HepG2 (cell line): ENCODE results near the gene HEY2. TPM values are rescaled to one million over a fixed set of nuclear protein-coding genes. Genes with fewer than 3 reads are reported as not detected.
A peak's percentile ranks its signal among the peaks of the same experiment; 100 is the strongest.

Source experiments
- ATAC-seq: fragments of 200-7000 bp; cut with Tn5 transposase; 3 replicates; pipeline ENCODE4 v1.9.1; 2020; ENCODE audit warnings: mild to moderate bottlenecking, moderate library complexity
- BruUV-seq: library from RNA; stranded (reverse); fragments of 400-500 nt; replicated peaks from 2 replicates; lab custom pipeline; 2021; lab: Mats Ljungman, UMichigan
- CTCF ChIA-PET: fragments of 300-600 bp; formaldehyde crosslinking; extraction: SDS; loops from one replicate; lab custom pipeline; 2021; ENCODE audit warnings: low total read pairs, inconsistent platforms, low intra/inter-chr PET ratio; lab: Yijun Ruan, JAX
- POLR2A ChIA-PET: fragments of 350-600 bp; sonication (Branson Sonifier 250); formaldehyde crosslinking; loops from one replicate; lab custom pipeline; 2020; ENCODE audit warnings: antibody characterized with exemption, inconsistent platforms; lab: Yijun Ruan, JAX
- DNase-seq: peaks from one replicate; pipeline ENCODE4 v3.0.0-alpha.2; 2015; ENCODE audit warnings: low spot score
- FAIRE-seq: peaks from 3 replicates; lab custom pipeline; 2011; peaks lifted over from hg19 to GRCh38; lab: Jason Lieb, UNC
- H2AFZ ChIP-seq: one replicate; pipeline ENCODE4 v1.6.1; 2011; ENCODE audit warnings: low read length, inconsistent platforms
- H3K27ac ChIP-seq: fragments of 300-600 bp; 3 replicates; pipeline ENCODE4 v1.8.0; 2011; ENCODE audit warnings: mixed run types, mild to moderate bottlenecking, mixed read lengths, low read length, inconsistent platforms; ENCODE audit not compliant: insufficient read depth; ENCODE audit errors: extremely low read length
- H3K27me3 ChIP-seq, 2 experiments: fragments of 200-600 bp in 1 of 2; 2 replicates in 1 of 2; 3 replicates in 1 of 2; pipeline versions ENCODE4 v1.6.0 to v1.8.0; 2011; ENCODE audit warnings: low read length in 2 of 2, mild to moderate bottlenecking in 2 of 2, moderate library complexity in 2 of 2, inconsistent platforms in 1 of 2; ENCODE audit not compliant: insufficient read depth in 2 of 2, control insufficient read depth in 1 of 2
- H3K36me3 ChIP-seq, 2 experiments: fragments of 200-600 bp in 1 of 2; replicated peaks in 1 of 2; 2 replicates in 1 of 2; 3 replicates in 1 of 2; pipeline versions ENCODE4 v1.5.1 to v1.8.0; 2011; ENCODE audit warnings: low read length in 2 of 2, inconsistent platforms in 1 of 2; ENCODE audit not compliant: insufficient read depth in 2 of 2, control insufficient read depth in 1 of 2
- H3K4me1 ChIP-seq: 2 replicates; pipeline ENCODE4 v1.5.1; 2012; ENCODE audit warnings: low read length, inconsistent platforms; ENCODE audit not compliant: insufficient read depth
- H3K4me2 ChIP-seq: 2 replicates; pipeline ENCODE4 v1.6.0; 2011; ENCODE audit warnings: low read depth, low read length, inconsistent platforms
- H3K4me3 ChIP-seq, 3 experiments: fragments of 200-600 bp in 1 of 3; sonication (generic), shearing (Covaris generic) in 1 of 3; replicated peaks in 1 of 3; 2 replicates each; pipeline ENCODE4 v1.5.1; 2011 to 2016; ENCODE audit warnings: low read length in 3 of 3, inconsistent platforms in 2 of 3, low read depth in 2 of 3, mild to moderate bottlenecking in 2 of 3, control low read depth in 1 of 3, mixed read lengths in 1 of 3; ENCODE audit not compliant: insufficient read depth in 1 of 3
- H3K79me2 ChIP-seq: one replicate; pipeline ENCODE4 v1.6.1; 2011; ENCODE audit warnings: low read length, inconsistent platforms; ENCODE audit not compliant: insufficient read depth
- H3K9ac ChIP-seq: 2 replicates; pipeline ENCODE4 v1.6.0; 2011; ENCODE audit warnings: mild to moderate bottlenecking, low read depth, low read length, inconsistent platforms; ENCODE audit not compliant: insufficient read depth
- H3K9me3 ChIP-seq: 2 replicates; pipeline ENCODE4 v1.5.1; 2012; ENCODE audit warnings: mild to moderate bottlenecking, low read length
- H4K20me1 ChIP-seq: 2 replicates; pipeline ENCODE4 v1.6.0; 2011; ENCODE audit warnings: inconsistent platforms, mild to moderate bottlenecking, low read length, moderate library complexity; ENCODE audit not compliant: insufficient read depth
- CHD2 ChIP-seq: IDR thresholded peaks from 2 replicates; pipeline ENCODE4 v1.6.1; 2011; ENCODE audit warnings: low read depth, low read length, improper control_type of control experiment
- CREM ChIP-seq, 2 experiments: sonication (generic) in 1 of 2; formaldehyde crosslinking in 1 of 2; IDR thresholded peaks; 2 replicates each; pipeline versions ENCODE4 v1.4.0 to v1.6.1; 2016 to 2020; ENCODE audit warnings: antibody characterized with exemption in 1 of 2, mild to moderate bottlenecking in 1 of 2, missing genetic modification reagents in 1 of 2
- HCFC1 ChIP-seq: fragments of 150-350 bp; IDR thresholded peaks from 2 replicates; pipeline ENCODE4 v1.6.1; 2014; ENCODE audit warnings: low read depth, low read length
- NFE2L1 ChIP-seq: sonication (generic); formaldehyde crosslinking; IDR thresholded peaks from 2 replicates; pipeline ENCODE4 v1.4.0; 2020; ENCODE audit warnings: missing genetic modification reagents, mild to moderate bottlenecking, borderline replicate concordance
- NR2F6 ChIP-seq, 2 experiments: IDR thresholded peaks; 2 replicates each; pipeline ENCODE4 v1.6.1; 2016; ENCODE audit warnings: antibody characterized with exemption in 1 of 2, mild to moderate bottlenecking in 1 of 2
- ZKSCAN1 ChIP-seq: fragments of 150-350 bp; IDR thresholded peaks from 2 replicates; pipeline ENCODE4 v1.6.1; 2014; ENCODE audit warnings: low read length
- ZNF44 ChIP-seq: sonication (generic); formaldehyde crosslinking; IDR thresholded peaks from 2 replicates; pipeline ENCODE4 v1.5.1; 2020; ENCODE audit warnings: mild to moderate bottlenecking, missing genetic modification reagents
- ZNF883 ChIP-seq: sonication (generic); formaldehyde crosslinking; IDR thresholded peaks from 2 replicates; pipeline ENCODE4 v1.5.1; 2020; ENCODE audit warnings: mild to moderate bottlenecking, missing genetic modification reagents; ENCODE audit errors: not compliant biosample characterization
- WGBS: methylation state at CpG from one replicate; pipeline ENCODE4 v1.1.6; 2017; ENCODE audit warnings: low lambda C conversion rate; 5-methylcytosine and 5-hydroxymethylcytosine counted together
- in situ Hi-C: cut with HindIII; loops from 2 replicates; pipeline ENCODE4 v1.10.0; 2017; ENCODE audit warnings: low pct_unique_long_range_greater_than_20kb; ENCODE audit not compliant: extremely low pct_ligation_motif_present
- intact Hi-C: fragments of 100-400 bp; cut with micrococcal nuclease; formaldehyde crosslinking; loops from one replicate; pipeline ENCODE4 v1.10.0; 2022; ENCODE audit not compliant: unreplicated experiment
- polyA plus RNA-seq, 8 experiments: library from polyadenylated mRNA; depleted of rRNA in 3 of 8; stranded (reverse) in 7 of 8; unstranded in 1 of 8; fragments of >200 nt; fragmentation: Illumina TruSeq in 4 of 8; extraction: Trizol in 4 of 8; gene quantifications; 2 replicates each; pipeline versions ENCODE4 v1.2.1 to v1.2.3, GENCODE V29; 2011 to 2016; ENCODE audit warnings: low read depth in 4 of 8, missing spikeins in 1 of 8, mixed read lengths in 1 of 8; ENCODE audit not compliant: insufficient read depth in 1 of 8
- total RNA-seq, 5 experiments: library from RNA; depleted of rRNA; stranded (reverse); fragments of >200 nt; fragmentation: Illumina TruSeq; extraction: Trizol; gene quantifications; 2 replicates each; pipeline ENCODE4 v1.2.3, GENCODE V29; 2016; ENCODE audit warnings: low read depth in 1 of 5
- TF ChIP-seq, protein P1 (sequence below): sonication (generic); formaldehyde crosslinking; IDR thresholded peaks from 2 replicates; pipeline ENCODE4 v1.4.0; 2020; ENCODE audit warnings: low read depth, mild to moderate bottlenecking, missing genetic modification reagents

HEY2 gene
- total and polyA plus RNA-seq, 2 of the 13 experiments (the other 11 are each of a cell fraction or from before 2014, with no cell fraction given), result 0.04 TPM

DNA sequence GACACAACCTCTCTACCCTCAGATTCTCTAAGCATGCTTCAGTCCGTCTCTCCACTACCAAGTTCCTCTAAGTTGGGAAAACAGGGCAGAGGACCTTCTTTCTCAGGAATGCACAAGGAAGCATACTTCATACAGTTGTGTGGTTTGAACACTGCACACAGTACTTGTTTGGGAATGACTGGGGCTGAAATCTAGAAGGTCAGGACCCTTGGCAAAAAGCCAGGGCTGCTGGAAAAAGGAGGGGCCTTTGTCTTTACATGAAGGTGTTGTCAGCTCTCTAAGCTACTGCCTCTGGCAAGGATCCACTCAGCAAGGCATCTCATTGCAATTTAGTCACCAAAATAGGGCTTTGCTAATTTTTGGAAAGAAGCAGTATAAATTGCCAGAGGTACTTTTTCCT is 20.7 kb upstream of the HEY2 start:
- DNase-seq (no peak), FAIRE-seq (no peak)
- no TSS peak for BruUV-seq

DNA sequence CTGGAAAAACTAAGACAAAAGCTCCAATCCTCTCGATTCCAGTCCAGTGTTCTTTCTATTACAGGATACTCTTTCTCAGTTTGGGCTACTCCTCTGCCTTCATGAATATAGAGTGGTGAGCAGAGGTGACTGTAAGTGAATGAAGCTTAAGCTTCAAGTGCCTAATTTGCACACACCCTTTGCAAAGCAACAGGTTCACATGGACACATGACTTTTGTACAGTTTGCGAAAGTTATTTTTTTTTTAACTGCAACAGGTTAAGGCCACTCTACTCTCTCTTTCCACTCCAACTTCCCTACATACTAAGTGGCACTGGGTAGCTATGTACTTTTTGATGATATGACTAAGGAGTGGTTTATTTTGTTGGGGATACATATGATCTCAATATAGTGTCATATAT is 19.4 kb upstream of the HEY2 start:
- no peak overlapping the region for H3K4me2 ChIP-seq
- no peak for ATAC-seq
- no peaks in the 10 kb centered on the region for H3K79me2 ChIP-seq
- H3K9me3 ChIP-seq, result no peaks in the 10 kb centered on the region
- no peak for TF ChIP-seq ZNF883
- no peak for TF ChIP-seq ZKSCAN1
- no peak for TF ChIP-seq CHD2
- no peak for TF ChIP-seq NFE2L1 (CRISPR knock-in tag)
- no peak for TF ChIP-seq CREM (IDR thresholded peaks at IDR 0.05)
- TF ChIP-seq CREM (CRISPR knock-in tag; IDR thresholded peaks at IDR 0.05), result no peak
- TF ChIP-seq ZNF44 (CRISPR knock-in tag), result no peak
- TF ChIP-seq HCFC1, result no peak
- BruUV-seq, result no TSS peak
- FAIRE-seq, result no peak
- intact Hi-C loops (no loop called here), in situ Hi-C loops (no loop called here)
- H3K4me3 ChIP-seq, result no peak overlapping the region
- WGBS, result 46% methylated on average over 2 of the region's 2 CpGs
- H3K36me3 ChIP-seq, result no peaks in the 10 kb centered on the region
- ChIA-PET POLR2A (no interaction called here), CTCF (no interaction called here)
- no peak overlapping the region for H2AFZ ChIP-seq
- H3K9ac ChIP-seq, result no peak overlapping the region
- no peak for DNase-seq
- H3K27ac ChIP-seq, result no peak overlapping the region
- H3K27me3 ChIP-seq, result 0 out of 5 replicates have a peak, but pooled peaks cover 0 to 5% of the 10 kb centered on the region in 2 experiments
- H4K20me1 ChIP-seq, result no peaks in the 10 kb centered on the region
- no peaks in the 10 kb centered on the region for H3K4me1 ChIP-seq

More for the DNA sequence above, 20.7 kb upstream of the HEY2 start:
- in situ Hi-C loops (no loop called here), intact Hi-C loops (no loop called here)
- 0 out of 2 replicates have a peak, but pooled peaks have one; percentile 26 for TF ChIP-seq NR2F6 (IDR thresholded peaks at IDR 0.05)
- no peak for TF ChIP-seq NR2F6 (CRISPR knock-in tag; IDR thresholded peaks at IDR 0.05)
- TF ChIP-seq, protein P1, sequence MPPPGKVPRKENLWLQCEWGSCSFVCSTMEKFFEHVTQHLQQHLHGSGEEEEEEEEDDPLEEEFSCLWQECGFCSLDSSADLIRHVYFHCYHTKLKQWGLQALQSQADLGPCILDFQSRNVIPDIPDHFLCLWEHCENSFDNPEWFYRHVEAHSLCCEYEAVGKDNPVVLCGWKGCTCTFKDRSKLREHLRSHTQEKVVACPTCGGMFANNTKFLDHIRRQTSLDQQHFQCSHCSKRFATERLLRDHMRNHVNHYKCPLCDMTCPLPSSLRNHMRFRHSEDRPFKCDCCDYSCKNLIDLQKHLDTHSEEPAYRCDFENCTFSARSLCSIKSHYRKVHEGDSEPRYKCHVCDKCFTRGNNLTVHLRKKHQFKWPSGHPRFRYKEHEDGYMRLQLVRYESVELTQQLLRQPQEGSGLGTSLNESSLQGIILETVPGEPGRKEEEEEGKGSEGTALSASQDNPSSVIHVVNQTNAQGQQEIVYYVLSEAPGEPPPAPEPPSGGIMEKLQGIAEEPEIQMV (CRISPR knock-in tag), result no peak
- WGBS, result 13% methylated on average over 1 of the region's 1 CpG
- Histone ChIP-seq H3K79me2 (no peaks in the 10 kb centered on the region), H3K27me3 (0 out of 5 replicates have a peak, but pooled peaks cover 0 to 5% of the 10 kb centered on the region in 2 experiments), H3K4me1 (no peaks in the 10 kb centered on the region), H3K36me3 (no peaks in the 10 kb centered on the region), H3K27ac (no peak overlapping the region), H3K4me3 (no peak overlapping the region), H3K9ac (no peak overlapping the region), H2AFZ (no peak overlapping the region), H3K4me2 (no peak overlapping the region), H3K9me3 (no peaks in the 10 kb centered on the region), H4K20me1 (no peaks in the 10 kb centered on the region)
- ATAC-seq, result no peak
- ChIA-PET CTCF (no interaction called here), POLR2A (no interaction called here)
